HepG2 (cell line): ENCODE results near the gene C1R. TPM values are rescaled to one million over a fixed set of nuclear protein-coding genes. Genes with fewer than 3 reads are reported as not detected.

ENCODE experiments used
- AHR ChIP-seq: IDR thresholded peaks from 2 replicates; pipeline ENCODE4 v1.6.1; 2018; ENCODE audit warnings: missing genetic modification reagents, missing compliant biosample characterization
- BHLHE40 ChIP-seq: IDR thresholded peaks from 2 replicates; pipeline ENCODE4 v1.6.1; 2011; ENCODE audit warnings: low read length, improper control_type of control experiment
- CENPX ChIP-seq: sonication (generic); formaldehyde crosslinking; IDR thresholded peaks from 2 replicates; pipeline ENCODE4 v1.9.0; 2021; ENCODE audit warnings: mild to moderate bottlenecking, missing genetic modification reagents, moderate library complexity
- CREM ChIP-seq, 2 experiments: sonication (generic) in 1 of 2; formaldehyde crosslinking in 1 of 2; IDR thresholded peaks; 2 replicates each; pipeline versions ENCODE4 v1.4.0 to v1.6.1; 2016 to 2020; ENCODE audit warnings: antibody characterized with exemption in 1 of 2, mild to moderate bottlenecking in 1 of 2, missing genetic modification reagents in 1 of 2
- GMEB1 ChIP-seq: sonication (generic); formaldehyde crosslinking; IDR thresholded peaks from 2 replicates; pipeline ENCODE4 v1.5.1; 2020; ENCODE audit warnings: missing genetic modification reagents, mild to moderate bottlenecking, borderline replicate concordance
- GMEB2 ChIP-seq: IDR thresholded peaks from 2 replicates; pipeline ENCODE4 v1.6.1; 2016; ENCODE audit warnings: missing biosample characterization, missing genetic modification reagents, low read depth
- KLF11 ChIP-seq: IDR thresholded peaks from 2 replicates; pipeline ENCODE4 v1.6.1; 2016; ENCODE audit warnings: missing compliant biosample characterization
- MLXIP ChIP-seq: sonication (generic); formaldehyde crosslinking; IDR thresholded peaks from 2 replicates; pipeline ENCODE4 v1.9.0; 2021; ENCODE audit warnings: missing genetic modification reagents, borderline replicate concordance
- MXD4 ChIP-seq: IDR thresholded peaks from 2 replicates; pipeline ENCODE4 v1.6.1; 2016; ENCODE audit warnings: mild to moderate bottlenecking, missing biosample characterization, missing genetic modification reagents
- TCF7 ChIP-seq: sonication (generic); IDR thresholded peaks from 2 replicates; pipeline ENCODE4 v1.6.1; 2016; ENCODE audit warnings: antibody characterized with exemption, low read depth
- TFE3 ChIP-seq: IDR thresholded peaks from 2 replicates; pipeline ENCODE4 v1.6.1; 2016
- THAP9 ChIP-seq: sonication (generic); formaldehyde crosslinking; IDR thresholded peaks from 2 replicates; pipeline ENCODE4; 2020; ENCODE audit warnings: missing genetic modification reagents, mild to moderate bottlenecking, borderline replicate concordance
- TSC22D2 ChIP-seq: sonication (generic); formaldehyde crosslinking; IDR thresholded peaks from 2 replicates; pipeline ENCODE4 v1.5.1; 2020; ENCODE audit warnings: missing genetic modification reagents, mild to moderate bottlenecking, borderline replicate concordance
- ZBTB1 ChIP-seq: sonication (generic); formaldehyde crosslinking; IDR thresholded peaks from 2 replicates; pipeline ENCODE4 v1.4.0; 2020; ENCODE audit warnings: missing genetic modification reagents, borderline replicate concordance
- ZBTB3 ChIP-seq: sonication (generic); formaldehyde crosslinking; IDR thresholded peaks from 2 replicates; pipeline ENCODE4 v1.4.0; 2020; ENCODE audit warnings: low read depth, mild to moderate bottlenecking, moderate library complexity, missing genetic modification reagents, borderline replicate concordance
- ZFP82 ChIP-seq: sonication (generic); formaldehyde crosslinking; IDR thresholded peaks from 2 replicates; pipeline ENCODE4 v1.5.1; 2020; ENCODE audit warnings: mild to moderate bottlenecking, missing genetic modification reagents, borderline replicate concordance
- ZNF121 ChIP-seq: sonication (generic); formaldehyde crosslinking; IDR thresholded peaks from 2 replicates; pipeline ENCODE4 v1.5.0; 2020; ENCODE audit warnings: mild to moderate bottlenecking, missing genetic modification reagents
- ZNF296 ChIP-seq: sonication (generic); formaldehyde crosslinking; conservative IDR thresholded peaks from 2 replicates; pipeline ENCODE4 v1.5.0; 2020; ENCODE audit warnings: mild to moderate bottlenecking, missing genetic modification reagents
- polyA plus RNA-seq, 8 experiments: library from polyadenylated mRNA; depleted of rRNA in 3 of 8; stranded (reverse) in 7 of 8; unstranded in 1 of 8; fragments of >200 nt; fragmentation: Illumina TruSeq in 4 of 8; extraction: Trizol in 4 of 8; gene quantifications; 2 replicates each; pipeline versions ENCODE4 v1.2.1 to v1.2.3, GENCODE V29; 2011 to 2016; ENCODE audit warnings: low read depth in 4 of 8, missing spikeins in 1 of 8, mixed read lengths in 1 of 8; ENCODE audit not compliant: insufficient read depth in 1 of 8
- total RNA-seq, 5 experiments: library from RNA; depleted of rRNA; stranded (reverse); fragments of >200 nt; fragmentation: Illumina TruSeq; extraction: Trizol; gene quantifications; 2 replicates each; pipeline ENCODE4 v1.2.3, GENCODE V29; 2016; ENCODE audit warnings: low read depth in 1 of 5

Gene C1R
- total and polyA plus RNA-seq, 2 of the 13 experiments (the other 11 are each of a cell fraction or from before 2014, with no cell fraction given): 3.5 to 6.5 TPM

GRCh38 chr12:7108003-7108795 is 16.0 kb upstream of the C1R start (continued):
- TF ChIP-seq THAP9 (CRISPR knock-in tag) (peak; percentile 65), MXD4 (no peak), TCF7 (no peak), ZNF296 (CRISPR knock-in tag) (no peak), MLXIP (CRISPR knock-in tag) (no peak), BHLHE40 (no peak; the same call in 1 of the 2 replicates), GMEB1 (CRISPR knock-in tag) (no peak; the same call in 1 of the 2 replicates), CREM (IDR thresholded peaks at IDR 0.05) (no peak), CREM (CRISPR knock-in tag; IDR thresholded peaks at IDR 0.05) (no peak), ZBTB3 (CRISPR knock-in tag) (peak; percentile 55; the same call in 1 of the 2 replicates), ZNF121 (peak; percentile 93), ZBTB1 (CRISPR knock-in tag) (no peak), TSC22D2 (no peak), AHR (CRISPR knock-in tag) (peak; percentile 65; the same call in 1 of the 2 replicates), TFE3 (peak; percentile 15; the same call in 1 of the 2 replicates), GMEB2 (CRISPR knock-in tag) (no peak), ZFP82 (peak; percentile 47; the same call in 1 of the 2 replicates), CENPX (CRISPR knock-in tag) (no peak), KLF11 (CRISPR knock-in tag) (no peak; the same call in 1 of the 2 replicates)
